Measurements from ENCODE around the gene CKAP5. TPM values are rescaled to one million over a fixed set of nuclear protein-coding genes. Genes with fewer than 3 reads are reported as not detected.

The CKAP5 gene
- polyA plus RNA-seq, 3 donors from 2014 or later: 9.1 to 22.1 (median 9.4) TPM

Other genes with a start within 250 kb of the CKAP5 start
- 1 to 10 TPM; 1.3 to 9.9 (median 2.9) TPM for gene HARBI1, start 229.1 kb downstream of the CKAP5 start, polyA plus RNA-seq
- gene ATG13, start 228.7 kb downstream of the CKAP5 start, polyA plus RNA-seq: 100 to 1,000 TPM in 2 of 3 donors, 10 to 100 TPM in 1; 67.4 to 103 (median 100) TPM
- gene ARHGAP1, start 145.7 kb downstream of the CKAP5 start, polyA plus RNA-seq: 100 to 1,000 TPM in 1 of 3 donors, 10 to 100 TPM in 2; 38.6 to 104 (median 60.4) TPM
- gene ZNF408, start 145.2 kb downstream of the CKAP5 start, polyA plus RNA-seq: 10 to 100 TPM in 1 of 3 donors, 1 to 10 TPM in 2; 9.1 to 14.6 (median 9.5) TPM
- gene F2, start 127.1 kb downstream of the CKAP5 start, polyA plus RNA-seq: not detected
- not detected for gene LRP4, start 72.3 kb upstream of the CKAP5 start, polyA plus RNA-seq
- 10 to 100 TPM; 13.2 to 24.1 (median 22.0) TPM for gene CSTPP1, start 90.5 kb upstream of the CKAP5 start, polyA plus RNA-seq